ENCODE measurements around the gene SMURF1.

- TF ChIP-seq CTCF (IDR thresholded peaks at IDR 0.05) (no peak), POLR2A (IDR thresholded peaks at IDR 0.05) (no peak)
Measured at GRCh38 chr7:99170065-99170729, 26.3 kb upstream of the SMURF1 start.
